Activated T-helper 17 cell treated with anti-CD3 and anti-CD28 coated beads, Interleukin-2, amount 50 U/mL, for 72 hours (primary cell): ENCODE data around the gene LRMDA. TPM values are rescaled to one million over a fixed set of nuclear protein-coding genes. Genes with fewer than 3 reads are reported as not detected.
"Not testable (repeated sequence)": the region's sequence is repeated elsewhere in the genome, so short reads cannot be mapped to it uniquely, and the experiment has no call there.

Experiments used
- ATAC-seq: fragments of 150-1000 bp; cut with Tn5 transposase; replicated peaks from 2 replicates; pipeline ENCODE4 v1.10.0; 2021; ENCODE audit warnings: mild to moderate bottlenecking, moderate library complexity
- H3K27ac Mint-ChIP-seq: one replicate; pipeline ENCODE4 v1.8.0; 2022; ENCODE audit warnings: mixed read lengths
- H3K27me3 Mint-ChIP-seq: one replicate; pipeline ENCODE4 v1.8.0; 2022; ENCODE audit warnings: mixed read lengths
- H3K36me3 Mint-ChIP-seq: one replicate; pipeline ENCODE4 v1.8.0; 2022; ENCODE audit warnings: low read depth, mild to moderate bottlenecking, mixed read lengths
- H3K4me1 Mint-ChIP-seq: one replicate; pipeline ENCODE4 v1.8.0; 2022; ENCODE audit warnings: mixed read lengths
- H3K4me3 Mint-ChIP-seq: one replicate; pipeline ENCODE4 v1.8.0; 2022; ENCODE audit warnings: mild to moderate bottlenecking, mixed read lengths
- H3K9me3 Mint-ChIP-seq: one replicate; pipeline ENCODE4 v1.8.0; 2022; ENCODE audit warnings: mixed read lengths
- total RNA-seq, 2 donors: library from RNA; stranded (reverse); gene quantifications; one replicate each; pipeline ENCODE4 v1.2.3, GENCODE V29; 2022

LRMDA gene
- total RNA-seq, 2 donors from 2014 or later: not detected

GRCh38 chr10:75616874-75617478 is 185.6 kb downstream of the LRMDA start:
- H3K27ac Mint-ChIP-seq: no peak overlapping the region
- ATAC-seq: no peak
- peaks cover 27% of the 10 kb centered on the region for H3K27me3 Mint-ChIP-seq

GRCh38 chr10:75617485-75618155 is 186.2 kb downstream of the LRMDA start:
- H3K4me1 Mint-ChIP-seq: no peaks in the 10 kb centered on the region

More at GRCh38 chr10:75616874-75617478, 185.6 kb downstream of the LRMDA start:
- Mint-ChIP-seq H3K4me1 (no peaks in the 10 kb centered on the region), H3K9me3 (no peaks in the 10 kb centered on the region), H3K4me3 (no peak overlapping the region), H3K36me3 (no peaks in the 10 kb centered on the region)

GRCh38 chr10:75619635-75620034 is 188.2 kb downstream of the LRMDA start:
- Mint-ChIP-seq H3K27me3 (peaks cover 20% of the 10 kb centered on the region), H3K4me3 (no peak overlapping the region), H3K27ac (no peak overlapping the region), H3K9me3 (no peaks in the 10 kb centered on the region), H3K36me3 (no peaks in the 10 kb centered on the region), H3K4me1 (no peaks in the 10 kb centered on the region)
- ATAC-seq: no peak

More at GRCh38 chr10:75617485-75618155, 186.2 kb downstream of the LRMDA start:
- ATAC-seq: no peak
- Mint-ChIP-seq H3K27me3 (peaks cover 28% of the 10 kb centered on the region), H3K36me3 (no peaks in the 10 kb centered on the region), H3K4me3 (no peak overlapping the region), H3K9me3 (no peaks in the 10 kb centered on the region), H3K27ac (no peak overlapping the region)

- no peaks in the 10 kb centered on the region for H3K9me3 Mint-ChIP-seq
- no peak overlapping the region for H3K4me3 Mint-ChIP-seq
- H3K27me3 Mint-ChIP-seq: peaks cover 20% of the 10 kb centered on the region
- H3K4me1 Mint-ChIP-seq: no peaks in the 10 kb centered on the region
- no peaks in the 10 kb centered on the region for H3K36me3 Mint-ChIP-seq
- no peak overlapping the region for H3K27ac Mint-ChIP-seq
- ATAC-seq: no peak
Observed at GRCh38 chr10:75620356-75620755, 188.9 kb downstream of the LRMDA start.

- not testable (repeated sequence) for H3K27ac Mint-ChIP-seq, H3K9me3 Mint-ChIP-seq, H3K36me3 Mint-ChIP-seq, H3K4me3 Mint-ChIP-seq, H3K4me1 Mint-ChIP-seq, ATAC-seq
- H3K27me3 Mint-ChIP-seq: peaks cover 18% of the 10 kb centered on the region
Observed at GRCh38 chr10:75621003-75621402, 189.6 kb downstream of the LRMDA start.

GRCh38 chr10:75622503-75622902 is 191.1 kb downstream of the LRMDA start:
- Mint-ChIP-seq H3K36me3 (no peaks in the 10 kb centered on the region), H3K4me3 (no peak overlapping the region), H3K9me3 (no peaks in the 10 kb centered on the region), H3K4me1 (no peaks in the 10 kb centered on the region), H3K27ac (no peak overlapping the region), H3K27me3 (peaks cover 16% of the 10 kb centered on the region)
- no peak for ATAC-seq

GRCh38 chr10:75623310-75624093 is 192.1 kb downstream of the LRMDA start:
- Mint-ChIP-seq H3K36me3 (no peaks in the 10 kb centered on the region), H3K4me1 (no peaks in the 10 kb centered on the region), H3K27me3 (peaks cover 14% of the 10 kb centered on the region), H3K9me3 (no peaks in the 10 kb centered on the region), H3K4me3 (no peak overlapping the region), H3K27ac (no peak overlapping the region)
- no peak for ATAC-seq

GRCh38 chr10:75624638-75625037 is 193.2 kb downstream of the LRMDA start:
- Mint-ChIP-seq H3K4me3 (no peak overlapping the region), H3K4me1 (no peaks in the 10 kb centered on the region), H3K27me3 (peaks cover 14% of the 10 kb centered on the region), H3K9me3 (no peaks in the 10 kb centered on the region), H3K36me3 (no peaks in the 10 kb centered on the region), H3K27ac (no peak overlapping the region)
- ATAC-seq: no peak

GRCh38 chr10:75630746-75631145 is 199.3 kb downstream of the LRMDA start:
- Mint-ChIP-seq H3K4me1 (no peaks in the 10 kb centered on the region), H3K4me3 (no peak overlapping the region), H3K36me3 (no peaks in the 10 kb centered on the region), H3K27me3 (peaks cover 18% of the 10 kb centered on the region), H3K27ac (no peak overlapping the region), H3K9me3 (no peaks in the 10 kb centered on the region)
- ATAC-seq: no peak

- no peaks in the 10 kb centered on the region for H3K9me3 Mint-ChIP-seq
- H3K4me1 Mint-ChIP-seq: no peaks in the 10 kb centered on the region
- H3K36me3 Mint-ChIP-seq: no peaks in the 10 kb centered on the region
- H3K27ac Mint-ChIP-seq: no peak overlapping the region
- peaks cover 21% of the 10 kb centered on the region for H3K27me3 Mint-ChIP-seq
- H3K4me3 Mint-ChIP-seq: no peak overlapping the region
- ATAC-seq: no peak
Observed at GRCh38 chr10:75632805-75633462, 201.5 kb downstream of the LRMDA start.

- ATAC-seq: no peak
- no peak overlapping the region for H3K4me3 Mint-ChIP-seq
- no peaks in the 10 kb centered on the region for H3K36me3 Mint-ChIP-seq
- no peaks in the 10 kb centered on the region for H3K9me3 Mint-ChIP-seq
- no peaks in the 10 kb centered on the region for H3K4me1 Mint-ChIP-seq
- H3K27me3 Mint-ChIP-seq: peaks cover 25% of the 10 kb centered on the region
- H3K27ac Mint-ChIP-seq: no peak overlapping the region
Observed at GRCh38 chr10:75633568-75633967, 202.1 kb downstream of the LRMDA start.

GRCh38 chr10:75634947-75635346 is 203.5 kb downstream of the LRMDA start:
- H3K36me3 Mint-ChIP-seq: no peaks in the 10 kb centered on the region

GRCh38 chr10:75638752-75639151 is 207.3 kb downstream of the LRMDA start:
- no peak for ATAC-seq
- H3K9me3 Mint-ChIP-seq: no peaks in the 10 kb centered on the region
- H3K36me3 Mint-ChIP-seq: no peaks in the 10 kb centered on the region
- H3K27me3 Mint-ChIP-seq: peaks cover 33% of the 10 kb centered on the region
- H3K4me3 Mint-ChIP-seq: no peak overlapping the region
- no peaks in the 10 kb centered on the region for H3K4me1 Mint-ChIP-seq
- no peak overlapping the region for H3K27ac Mint-ChIP-seq

More at GRCh38 chr10:75634947-75635346, 203.5 kb downstream of the LRMDA start:
- ATAC-seq: no peak
- Mint-ChIP-seq H3K4me3 (no peak overlapping the region), H3K9me3 (no peaks in the 10 kb centered on the region), H3K27ac (no peak overlapping the region), H3K27me3 (peaks cover 35% of the 10 kb centered on the region), H3K4me1 (no peaks in the 10 kb centered on the region)

- H3K27ac Mint-ChIP-seq: no peak overlapping the region
- no peak for ATAC-seq
- H3K4me3 Mint-ChIP-seq: no peak overlapping the region
- no peaks in the 10 kb centered on the region for H3K9me3 Mint-ChIP-seq
- H3K36me3 Mint-ChIP-seq: no peaks in the 10 kb centered on the region
- peaks cover 30% of the 10 kb centered on the region for H3K27me3 Mint-ChIP-seq
- H3K4me1 Mint-ChIP-seq: no peaks in the 10 kb centered on the region
Observed at GRCh38 chr10:75639736-75640135, 208.3 kb downstream of the LRMDA start.
